NCI-H2196 treated with DMSO at 0.1 percent for 48 hours (cell line): Measurements from ENCODE around the gene KDM5A.
"Not testable (repeated sequence)": the region's sequence is repeated elsewhere in the genome, so short reads cannot be mapped to it uniquely, and the experiment has no call there.

Source experiments
- DNase-seq: peaks from one replicate; lab custom pipeline; 2025; ENCODE audit not compliant: unreplicated experiment; lab: John Stamatoyannopoulos, UW

The KDM5A gene

GRCh38 chr12:389142-390096, at the start of gene KDM5A:
TSS of gene KDM5A (minus strand) at chr12:389320. CDS start at chr12:389091, 229 bp downstream.
- DNase-seq, result no peak

DNA sequence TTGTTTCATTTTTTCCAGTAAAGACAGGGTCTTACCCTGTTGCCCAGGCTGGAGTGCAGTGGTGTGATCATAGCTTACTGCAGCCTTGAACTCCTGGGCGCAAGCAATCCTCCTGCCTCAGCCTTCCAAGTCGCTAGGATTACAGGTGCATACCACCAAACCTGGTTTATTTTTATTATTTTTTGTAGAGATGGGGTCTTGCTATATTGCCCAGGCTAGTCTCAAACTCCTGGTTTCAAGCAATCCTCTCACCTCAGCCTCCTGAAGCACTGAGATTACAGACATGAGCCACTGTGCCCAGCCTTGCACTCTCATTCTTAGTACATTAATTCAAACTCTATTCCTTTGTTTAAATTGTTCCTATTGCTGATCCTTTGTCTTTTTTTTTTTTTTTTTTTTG, 46.6 kb upstream of the KDM5A start:
- DNase-seq, result not testable (repeated sequence)

- DNase-seq, result no peak
These were observed 33.4 kb upstream of the KDM5A start for GRCh38 chr12:422526-422925.

GRCh38 chr12:418432-418831, 29.3 kb upstream of the KDM5A start:
- no peak for DNase-seq

GRCh38 chr12:414859-415258, 25.7 kb upstream of the KDM5A start:
- no peak for DNase-seq

- DNase-seq, result no peak
These were observed 12.9 kb upstream of the KDM5A start for GRCh38 chr12:402029-402389.

DNA sequence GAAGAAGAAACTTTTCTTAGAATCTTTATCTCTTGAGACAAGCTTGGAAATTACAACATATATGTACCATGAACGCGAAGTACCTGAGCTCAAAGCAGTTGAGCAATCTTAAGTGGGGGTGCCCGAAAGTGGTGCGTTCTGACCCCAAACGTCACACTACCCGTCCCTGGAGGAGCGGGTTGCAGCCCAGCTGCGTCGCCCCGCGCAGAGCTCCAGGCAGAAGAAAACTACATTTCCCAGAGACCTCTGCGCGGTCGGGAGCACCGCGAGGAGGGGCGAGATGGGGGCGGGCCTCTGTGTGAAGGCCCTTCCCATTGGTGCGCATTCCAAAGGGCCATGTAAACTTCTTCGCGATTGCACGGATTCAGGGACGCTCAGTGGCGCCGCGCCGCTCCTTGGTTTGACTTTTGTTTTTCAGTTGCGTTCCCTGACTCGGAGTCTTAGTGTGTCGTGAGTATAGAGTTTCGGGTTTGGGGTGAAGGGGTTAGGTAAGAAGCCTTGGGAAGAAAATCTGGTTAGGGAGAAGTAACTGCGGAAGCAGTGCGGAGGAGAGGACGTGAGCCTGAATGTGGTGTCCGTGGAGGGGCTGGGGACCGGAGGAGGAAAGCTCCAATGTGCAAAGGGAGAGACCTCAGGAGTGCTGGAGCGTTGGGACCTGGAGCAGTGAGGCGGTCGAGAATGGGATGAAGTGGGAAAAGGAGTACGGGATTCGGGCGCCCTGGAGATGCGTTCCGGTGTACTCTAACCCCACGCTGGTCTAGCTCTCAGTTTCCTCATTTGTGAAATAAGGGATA, 12.3 kb upstream of the KDM5A start, which contains the start of gene CCDC77:
TSS of gene CCDC77 (plus strand) at position 410 of the 794 bp plus-strand sequence. CDS start 7,740 bp downstream, outside the sequence.
- no peak for DNase-seq

DNA sequence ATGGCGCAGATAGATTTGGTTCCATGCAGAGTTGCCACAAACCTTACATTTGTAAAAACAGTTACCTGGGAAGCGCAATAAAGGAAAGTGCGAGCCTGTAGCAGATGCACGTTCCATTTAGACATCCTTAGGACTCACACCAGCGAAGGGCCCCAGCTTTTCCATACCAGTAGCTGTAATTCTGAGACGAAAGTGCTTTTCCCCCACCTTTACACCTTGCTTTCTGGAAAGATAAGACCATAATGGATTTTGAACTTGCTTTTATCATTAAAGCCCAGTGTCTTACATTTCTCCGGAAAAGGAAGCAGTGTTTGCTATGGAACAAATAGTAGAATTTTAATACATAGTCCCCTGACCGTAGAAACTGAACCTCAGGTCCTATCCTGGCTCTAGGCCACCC, 11.7 kb upstream of the KDM5A start:
- DNase-seq, result no peak

DNA sequence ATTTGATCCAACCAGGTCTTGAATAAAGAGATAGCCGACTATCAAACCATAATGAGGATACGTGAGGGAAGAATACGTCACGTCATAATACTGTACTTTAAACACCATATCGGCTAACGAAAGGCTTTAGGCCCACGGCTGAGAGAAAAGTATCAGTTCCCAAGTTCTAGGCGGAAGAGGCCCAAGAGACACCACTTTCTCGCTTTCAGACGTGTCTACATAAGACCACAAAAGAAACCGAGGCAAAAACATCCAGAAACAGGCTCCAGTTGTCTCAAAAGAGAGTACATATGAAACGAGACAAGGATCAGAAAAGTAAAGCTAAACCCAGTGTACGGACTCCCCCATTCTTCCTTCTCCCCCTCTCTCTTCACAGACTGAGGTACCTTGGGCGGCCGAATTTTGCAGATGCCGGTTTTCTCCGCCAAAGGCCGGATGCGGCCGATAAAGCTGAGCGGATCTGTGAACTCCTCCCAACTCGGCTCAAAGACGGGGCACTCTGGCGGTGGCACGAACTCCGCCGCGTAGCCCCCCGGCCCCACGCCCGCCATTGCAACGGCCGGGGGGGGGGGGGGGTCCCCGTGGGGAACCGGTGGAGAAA, 479 bp downstream of the KDM5A start:
- DNase-seq, result no peak

DNA sequence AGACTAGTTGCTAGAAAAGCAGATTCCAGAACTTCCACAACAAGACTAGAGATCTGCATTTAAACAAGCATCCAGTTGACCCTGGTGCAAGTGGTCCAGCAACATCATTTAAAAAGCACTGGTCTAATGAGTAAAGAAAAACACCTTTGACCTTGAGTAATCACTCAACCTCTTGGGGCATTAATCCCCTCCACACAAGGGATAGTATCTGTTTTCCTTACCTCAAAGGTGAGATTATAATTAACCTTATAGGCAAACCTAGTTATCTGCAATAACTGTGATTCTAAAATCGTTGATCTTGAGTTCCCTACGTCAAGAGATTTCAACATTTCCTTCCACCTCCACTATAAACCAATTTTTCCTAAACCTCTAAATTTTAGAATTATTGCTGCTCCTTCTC, 1.1 kb downstream of the KDM5A start:
- DNase-seq, result no peak

- no peak for DNase-seq
These were observed 2.5 kb downstream of the KDM5A start for GRCh38 chr12:386651-387050.

GRCh38 chr12:370739-371485, 18.2 kb downstream of the KDM5A start:
- DNase-seq, result not testable (repeated sequence)

- DNase-seq, result no peak
These were observed 21.1 kb downstream of the KDM5A start for GRCh38 chr12:367972-368371.

DNA sequence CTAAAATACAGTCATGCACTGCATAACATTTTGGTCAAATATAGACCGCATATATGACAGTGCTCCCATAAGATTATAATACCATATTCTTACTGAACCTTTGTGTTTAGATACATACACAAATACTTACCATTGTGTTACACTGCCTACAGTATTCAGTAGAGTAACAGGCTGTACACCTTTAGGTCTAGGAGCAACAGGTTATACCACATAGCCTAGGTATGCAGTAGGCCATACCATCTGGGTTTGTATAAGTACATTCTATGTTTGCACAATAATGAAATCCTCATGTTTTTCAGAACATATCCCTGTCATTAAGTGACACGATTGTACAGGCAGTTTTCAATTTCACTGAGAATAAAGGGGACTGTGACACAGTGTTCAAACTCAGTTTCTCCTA, 22.3 kb downstream of the KDM5A start:
- no peak for DNase-seq

- no peak for DNase-seq
These were observed 30.0 kb downstream of the KDM5A start for GRCh38 chr12:359091-359490.

GRCh38 chr12:356276-356988, 32.7 kb downstream of the KDM5A start:
- no peak for DNase-seq

GRCh38 chr12:351197-351596, 37.9 kb downstream of the KDM5A start:
- not testable (repeated sequence) for DNase-seq

GRCh38 chr12:349625-350024, 39.5 kb downstream of the KDM5A start:
- DNase-seq, result not testable (repeated sequence)

- DNase-seq, result not testable (repeated sequence)
These were observed 46.1 kb downstream of the KDM5A start for GRCh38 chr12:343036-343435.

DNA sequence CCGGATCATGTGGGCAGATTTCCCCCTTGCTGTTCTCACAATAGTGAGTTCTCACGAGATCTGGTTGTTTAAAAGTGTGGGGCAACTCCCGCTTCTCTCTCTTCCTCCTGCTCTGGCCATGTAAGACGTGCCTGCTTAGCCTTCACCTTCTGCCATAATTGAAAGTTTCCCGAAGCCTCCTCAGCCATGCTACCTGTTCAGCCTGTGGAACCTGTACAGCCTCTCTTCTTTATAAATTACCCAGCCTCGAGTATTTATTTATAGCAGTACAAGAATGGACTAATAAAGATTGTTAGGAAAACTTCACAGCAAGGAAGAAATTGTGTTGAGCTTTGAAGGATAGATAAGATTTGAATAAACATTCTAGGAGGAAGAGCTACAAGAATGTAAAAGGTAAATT, 52.1 kb downstream of the KDM5A start:
- DNase-seq, result no peak
